Stomach (tissue), 4 donors: ENCODE data around the gene RIPOR3.

ENCODE experiments used
- CTCF ChIP-seq, 7 experiments: fragments of 450-650 bp in 4 of 7; fragments of 200-600 bp in 3 of 7; sonication (generic) in 3 of 7; IDR thresholded peaks; one replicate each; pipeline ENCODE4 v1.5.1; 2016 to 2019; ENCODE audit warnings: antibody characterized with exemption in 7 of 7, control low read depth in 2 of 7, mild to moderate bottlenecking in 1 of 7
- POLR2A ChIP-seq, 4 donors: fragments of 450-650 bp; IDR thresholded peaks; one replicate each; pipeline ENCODE4 v1.6.1; 2016; ENCODE audit warnings: antibody characterized with exemption in 4 of 4, control low read depth in 2 of 4, mild to moderate bottlenecking in 1 of 4, moderate library complexity in 1 of 4

- TF ChIP-seq POLR2A (IDR thresholded peaks at IDR 0.05) (no peak), CTCF (IDR thresholded peaks at IDR 0.05) (no peak)
These were observed 138.4 kb downstream of the RIPOR3 start for GRCh38 chr20:50552979-50553378.
